GM12878 (cell line): ENCODE measurements around the gene USP10. TPM values are rescaled to one million over a fixed set of nuclear protein-coding genes. Genes with fewer than 3 reads are reported as not detected.
A peak's percentile ranks its signal among the peaks of the same experiment; 100 is the strongest.

Experiments
- ATAC-seq: fragments of 200-7000 bp; cut with Tn5 transposase; 3 replicates; pipeline ENCODE4 v1.9.1; 2020; ENCODE audit warnings: mild to moderate bottlenecking, moderate library complexity
- BruUV-seq: library from RNA; stranded (reverse); fragments of 400-500 nt; replicated peaks from 2 replicates; lab custom pipeline; 2021; lab: Mats Ljungman, UMichigan
- CTCF ChIA-PET: fragments of 300-600 bp; sonication (Branson Sonifier 250); formaldehyde crosslinking; extraction: SDS; loops from one replicate; lab custom pipeline; 2021; ENCODE audit warnings: inconsistent platforms; lab: Yijun Ruan, JAX
- POLR2A ChIA-PET: fragments of 350-600 bp; formaldehyde crosslinking; extraction: SDS; loops from one replicate; lab custom pipeline; 2021; ENCODE audit warnings: inconsistent platforms; lab: Charles Lee
- RAD21 ChIA-PET: fragments of 300-600 bp; sonication (Branson Sonifier 250); formaldehyde crosslinking; loops from one replicate; lab custom pipeline; 2023; ENCODE audit warnings: antibody characterized with exemption; ENCODE audit not compliant: unreplicated experiment; lab: Charles Lee
- SMC1A ChIA-PET: fragments of 300-600 bp; sonication (Branson Sonifier 250); formaldehyde crosslinking; loops from one replicate; lab custom pipeline; 2023; ENCODE audit not compliant: unreplicated experiment, uncharacterized antibody; lab: Charles Lee
- DNase-seq: peaks from one replicate; pipeline ENCODE4 v3.0.0-alpha.2; 2011; ENCODE audit warnings: low read depth, low spot score
- FAIRE-seq: peaks from 3 replicates; lab custom pipeline; 2011; peaks lifted over from hg19 to GRCh38; lab: Jason Lieb, UNC
- H2AFZ ChIP-seq: 2 replicates; pipeline ENCODE4 v1.6.0; 2011; ENCODE audit warnings: low read depth, low read length, control low read depth; ENCODE audit not compliant: control insufficient read depth
- H3K27ac ChIP-seq: 2 replicates; pipeline ENCODE4 v1.5.1; 2011; ENCODE audit warnings: control low read depth; ENCODE audit not compliant: control insufficient read depth, insufficient read depth
- H3K27me3 ChIP-seq, 2 experiments: replicated peaks in 1 of 2; 2 replicates each; pipeline versions ENCODE4 v1.6.0 to v1.6.1; 2011; ENCODE audit warnings: low read length in 1 of 2; ENCODE audit not compliant: control insufficient read depth in 2 of 2, insufficient read depth in 2 of 2
- H3K36me3 ChIP-seq, 2 experiments: 2 replicates each; pipeline ENCODE4 v1.5.1; 2011; ENCODE audit warnings: low read length in 1 of 2; ENCODE audit not compliant: control insufficient read depth in 2 of 2, insufficient read depth in 2 of 2
- H3K4me1 ChIP-seq: 2 replicates; pipeline ENCODE4 v1.6.1; 2011; ENCODE audit warnings: mild to moderate bottlenecking, low read length, moderate library complexity, mixed read lengths; ENCODE audit not compliant: control insufficient read depth, insufficient read depth
- H3K4me2 ChIP-seq: 2 replicates; pipeline ENCODE4 v1.6.0; 2011; ENCODE audit warnings: control low read depth; ENCODE audit not compliant: control insufficient read depth, insufficient read depth
- H3K4me3 ChIP-seq: fragments of 200-600 bp; sonication (generic); 2 replicates; pipeline ENCODE4 v1.5.1; 2016
- H3K79me2 ChIP-seq: 2 replicates; pipeline ENCODE4 v1.6.0; 2011; ENCODE audit warnings: low read length; ENCODE audit not compliant: control insufficient read depth, insufficient read depth
- H3K9ac ChIP-seq: 2 replicates; pipeline ENCODE4 v1.8.0; 2011; ENCODE audit warnings: low read length, control low read depth, mixed read lengths; ENCODE audit not compliant: control insufficient read depth, insufficient read depth
- H3K9me3 ChIP-seq: replicated peaks from 3 replicates; pipeline ENCODE4 v1.5.1; 2011; ENCODE audit warnings: mild to moderate bottlenecking, low read length; ENCODE audit not compliant: control insufficient read depth, insufficient read depth
- H4K20me1 ChIP-seq: 2 replicates; pipeline ENCODE4 v1.6.0; 2011; ENCODE audit not compliant: control insufficient read depth, insufficient read depth
- ESRRA ChIP-seq: IDR thresholded peaks from 2 replicates; pipeline ENCODE4 v1.6.1; 2012; ENCODE audit warnings: mild to moderate bottlenecking, low read length, improper control_type of control experiment
- NR2C1 ChIP-seq: fragments of 450-650 bp; IDR thresholded peaks from 2 replicates; pipeline ENCODE4 v1.6.1; 2017; ENCODE audit warnings: antibody characterized with exemption, mild to moderate bottlenecking, moderate library complexity
- TCF3 ChIP-seq: IDR thresholded peaks from 2 replicates; pipeline ENCODE4 v1.6.1; 2012; ENCODE audit warnings: low read depth, mild to moderate bottlenecking, low read length, borderline replicate concordance; ENCODE audit not compliant: insufficient read depth
- WGBS: methylation state at CpG from one replicate; pipeline ENCODE4 v1.1.6; 2016; ENCODE audit warnings: low lambda C conversion rate; ENCODE audit not compliant: insufficient replicate concordance, insufficient coverage; ENCODE audit errors: missing lambda C conversion rate; 5-methylcytosine and 5-hydroxymethylcytosine counted together
- in situ Hi-C: fragments of 300-500 bp; cut with MboI; formaldehyde crosslinking; loops from 9 replicates; pipeline ENCODE4 v1.14.3; 2018; ENCODE audit warnings: mixed read lengths
- intact Hi-C: fragments of 100-400 bp; cut with micrococcal nuclease; formaldehyde crosslinking; loops from one replicate; pipeline ENCODE4 v1.14.2; 2022; ENCODE audit not compliant: unreplicated experiment
- polyA plus RNA-seq, 11 experiments: library from polyadenylated mRNA; depleted of rRNA in 4 of 11; unstranded in 6 of 11; stranded (reverse) in 5 of 11; fragments of >200 nt; fragmentation: Nextera tagmentation in 4 of 11; fragmentation: Illumina TruSeq in 1 of 11; extraction: Ambion mirVana in 4 of 11; extraction: Trizol in 1 of 11; gene quantifications; 1 replicate in 1 of 11; 2 replicates in 10 of 11; pipeline versions ENCODE4 v1.2.1 to v1.2.3, GENCODE V29; 2011 to 2016; ENCODE audit warnings: inconsistent platforms in 2 of 11, missing spikeins in 2 of 11, low read depth in 1 of 11
- total RNA-seq, 4 experiments: library from RNA; depleted of rRNA in 3 of 4; stranded (reverse); fragments of >200 nt in 3 of 4; fragmentation: Illumina TruSeq in 1 of 4; extraction: Trizol in 1 of 4; gene quantifications; 2 replicates each; pipeline versions ENCODE4 v1.2.1 to v1.2.3, GENCODE V29; 2013 to 2021
- TF ChIP-seq, protein P1 (sequence below): IDR thresholded peaks from 2 replicates; pipeline ENCODE4 v1.6.1; 2011; ENCODE audit warnings: low read depth, mild to moderate bottlenecking, low read length, moderate library complexity, borderline replicate concordance; ENCODE audit errors: extremely low read depth
- TF ChIP-seq, protein P2 (sequence below): IDR thresholded peaks from 2 replicates; pipeline ENCODE4 v1.6.1; 2011; ENCODE audit warnings: borderline replicate concordance, low read depth, mild to moderate bottlenecking, moderate library complexity, low read length; ENCODE audit not compliant: insufficient read depth, poor library complexity, severe bottlenecking
- TF ChIP-seq, protein P3 (sequence below): IDR thresholded peaks from 2 replicates; pipeline ENCODE4 v1.6.1; 2011; ENCODE audit warnings: mild to moderate bottlenecking, low read depth, low read length, moderate library complexity; ENCODE audit not compliant: insufficient replicate concordance

USP10 gene
- total and polyA plus RNA-seq, 10 of the 15 experiments (the other 5 are each of a cell fraction or from before 2014, with no cell fraction given): 46.1 to 160 (median 105) TPM

DNA sequence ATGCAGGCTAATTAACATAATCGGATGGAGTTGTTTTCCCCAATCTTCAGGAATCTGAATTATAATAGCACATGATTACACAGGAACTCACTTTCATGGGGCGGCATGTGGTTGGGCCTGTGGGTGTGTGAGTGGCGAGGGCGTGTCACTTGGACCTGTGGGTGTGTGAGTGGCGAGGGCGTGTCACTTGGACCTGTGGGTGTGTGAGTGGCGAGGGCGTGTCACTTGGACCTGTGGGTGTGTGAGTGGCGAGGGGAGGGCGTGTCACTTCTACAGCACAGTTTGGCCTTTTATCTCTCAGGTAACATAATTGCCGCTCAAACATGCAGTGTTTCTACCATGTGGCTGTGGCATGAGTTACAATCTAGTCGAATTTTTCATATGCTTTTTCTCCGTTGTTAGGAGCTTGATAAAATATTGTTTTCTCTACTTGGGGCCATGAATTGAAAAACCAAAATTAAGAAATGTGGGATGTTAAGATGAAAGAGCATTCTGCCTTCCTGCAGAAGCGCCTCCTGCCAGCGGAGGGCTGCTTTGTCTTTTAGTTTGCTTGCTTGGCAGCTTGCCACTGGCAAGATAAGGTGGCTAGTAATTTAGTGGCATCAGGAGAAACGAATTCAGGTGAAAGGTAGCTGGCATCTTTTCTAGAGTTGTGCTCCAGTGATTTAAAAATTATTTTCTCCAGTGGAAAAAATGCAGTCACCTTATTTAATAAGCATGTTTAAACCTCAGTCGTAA, 36.2 kb downstream of the USP10 start:
- H3K36me3 ChIP-seq: peaks cover 15 to 33% of the 10 kb centered on the region in 2 experiments
- RAD21 ChIA-PET: interaction anchor here (1.3 kb wide), 1 partner anchor 225 kb away, joined by 7 read pairs; no protein-coding TSS in a partner anchor
- ATAC-seq (no peak), DNase-seq (no peak), FAIRE-seq (no peak)
- no peak overlapping the region for H3K4me3 ChIP-seq
- no peak for TF ChIP-seq NR2C1
- TF ChIP-seq TCF3: 0 out of 2 replicates have a peak, but pooled peaks have one; percentile 55
- TF ChIP-seq, protein P1, sequence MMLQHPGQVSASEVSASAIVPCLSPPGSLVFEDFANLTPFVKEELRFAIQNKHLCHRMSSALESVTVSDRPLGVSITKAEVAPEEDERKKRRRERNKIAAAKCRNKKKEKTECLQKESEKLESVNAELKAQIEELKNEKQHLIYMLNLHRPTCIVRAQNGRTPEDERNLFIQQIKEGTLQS: no peak
- TF ChIP-seq ESRRA: no peak
- TF ChIP-seq, protein P2, sequence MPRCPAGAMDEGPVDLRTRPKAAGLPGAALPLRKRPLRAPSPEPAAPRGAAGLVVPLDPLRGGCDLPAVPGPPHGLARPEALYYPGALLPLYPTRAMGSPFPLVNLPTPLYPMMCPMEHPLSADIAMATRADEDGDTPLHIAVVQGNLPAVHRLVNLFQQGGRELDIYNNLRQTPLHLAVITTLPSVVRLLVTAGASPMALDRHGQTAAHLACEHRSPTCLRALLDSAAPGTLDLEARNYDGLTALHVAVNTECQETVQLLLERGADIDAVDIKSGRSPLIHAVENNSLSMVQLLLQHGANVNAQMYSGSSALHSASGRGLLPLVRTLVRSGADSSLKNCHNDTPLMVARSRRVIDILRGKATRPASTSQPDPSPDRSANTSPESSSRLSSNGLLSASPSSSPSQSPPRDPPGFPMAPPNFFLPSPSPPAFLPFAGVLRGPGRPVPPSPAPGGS: peak; percentile 73
- TF ChIP-seq, protein P3, sequence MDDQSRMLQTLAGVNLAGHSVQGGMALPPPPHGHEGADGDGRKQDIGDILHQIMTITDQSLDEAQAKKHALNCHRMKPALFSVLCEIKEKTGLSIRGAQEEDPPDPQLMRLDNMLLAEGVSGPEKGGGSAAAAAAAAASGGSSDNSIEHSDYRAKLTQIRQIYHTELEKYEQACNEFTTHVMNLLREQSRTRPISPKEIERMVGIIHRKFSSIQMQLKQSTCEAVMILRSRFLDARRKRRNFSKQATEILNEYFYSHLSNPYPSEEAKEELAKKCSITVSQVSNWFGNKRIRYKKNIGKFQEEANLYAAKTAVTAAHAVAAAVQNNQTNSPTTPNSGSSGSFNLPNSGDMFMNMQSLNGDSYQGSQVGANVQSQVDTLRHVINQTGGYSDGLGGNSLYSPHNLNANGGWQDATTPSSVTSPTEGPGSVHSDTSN: peak; percentile 4
- intact Hi-C loops (no loop called here), in situ Hi-C loops (no loop called here)
- POLR2A ChIA-PET: interaction anchor here (0.7 to 1.9 kb wide), 3 partner anchors 10 to 94 kb away, joined by 3 to 5 read pairs (median 3); no protein-coding TSS in a partner anchor
- peaks cover 22% of the 10 kb centered on the region for H3K4me1 ChIP-seq
- no peak overlapping the region for H3K27ac ChIP-seq
- BruUV-seq: TSS peak; percentile 18
- H3K27me3 ChIP-seq: no peaks in the 10 kb centered on the region
- CTCF ChIA-PET: interaction anchor here (0.6 to 9.6 kb wide), 8 partner anchors 10 to 234 kb away, joined by 3 to 239 read pairs (median 7); no protein-coding TSS in a partner anchor
- SMC1A ChIA-PET: interaction anchor here (0.7 to 12.2 kb wide), 7 partner anchors 10 to 225 kb away, joined by 3 to 129 read pairs (median 4); no protein-coding TSS in a partner anchor
- 86% methylated on average over 17 of the region's 17 CpGs for WGBS
- no peak overlapping the region for H2AFZ ChIP-seq
- H3K4me2 ChIP-seq: no peak overlapping the region
- H3K79me2 ChIP-seq: peaks cover 80% of the 10 kb centered on the region
- no peak overlapping the region for H3K9ac ChIP-seq
- H3K9me3 ChIP-seq: no peaks in the 10 kb centered on the region; the same call in 2 of the 3 replicates
- no peaks in the 10 kb centered on the region for H4K20me1 ChIP-seq
